ENCODE results near the gene SOCS3.

The SOCS3 gene

GRCh38 chr17:78322858-78323455, 36.9 kb downstream of the SOCS3 start:
- no peak overlapping the region for H3K4me3 ChIP-seq (ENCODE audit: low read length)
- H3K9ac ChIP-seq (ENCODE audit: low read length) = peak overlapping the region; percentile 89
- no peaks in the 10 kb centered on the region for H3K36me3 ChIP-seq (ENCODE audit: control insufficient read depth, insufficient read depth, low read length, severe bottlenecking)
- no peaks in the 10 kb centered on the region for H3K9me3 ChIP-seq (ENCODE audit: control insufficient read depth, low read length)
- no peaks in the 10 kb centered on the region for H3K27me3 ChIP-seq (replicated peaks; ENCODE audit: control insufficient read depth, insufficient read depth, low read length)
- DNase-seq (ENCODE audit: low read depth) = no peak
- peaks cover 44% of the 10 kb centered on the region for H3K4me1 ChIP-seq (ENCODE audit: control insufficient read depth, insufficient read depth, low read length)

DNA sequence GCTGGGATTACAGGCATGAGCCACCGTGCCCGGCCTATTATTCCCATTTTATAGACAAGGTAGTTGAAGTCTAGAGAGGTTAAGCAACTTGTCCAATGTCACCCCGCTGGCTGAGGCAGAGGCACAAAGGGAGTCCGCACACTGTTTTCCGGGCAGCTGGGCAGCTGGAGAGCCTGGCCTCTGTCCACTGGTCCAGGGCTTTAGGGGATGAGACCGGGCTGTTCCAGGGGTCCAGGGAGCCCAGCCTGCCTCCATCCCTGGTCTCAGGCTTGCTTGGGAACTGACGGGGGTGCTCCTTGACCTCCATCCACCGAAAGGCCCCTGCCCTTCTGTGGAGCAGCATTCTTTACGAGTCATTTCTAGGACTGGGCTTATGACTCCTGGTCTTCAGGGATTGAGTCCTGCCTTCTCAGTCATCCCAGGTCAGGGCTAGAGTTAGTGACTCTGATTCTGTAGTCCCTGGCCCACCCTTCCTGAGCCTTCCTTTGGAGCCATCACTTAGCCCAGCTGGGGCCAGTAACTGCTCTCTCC, 37.5 kb downstream of the SOCS3 start:
- peak; percentile 10 for DNase-seq (ENCODE audit: low read depth)
- peak overlapping the region; percentile 89 for H3K9ac ChIP-seq (ENCODE audit: low read length)
- no peak overlapping the region for H3K4me3 ChIP-seq (ENCODE audit: low read length)
- peaks cover 47% of the 10 kb centered on the region for H3K4me1 ChIP-seq (ENCODE audit: control insufficient read depth, insufficient read depth, low read length)
- no peaks in the 10 kb centered on the region for H3K9me3 ChIP-seq (ENCODE audit: control insufficient read depth, low read length)
- no peaks in the 10 kb centered on the region for H3K27me3 ChIP-seq (replicated peaks; ENCODE audit: control insufficient read depth, insufficient read depth, low read length)
- H3K36me3 ChIP-seq (ENCODE audit: control insufficient read depth, insufficient read depth, low read length, severe bottlenecking) = no peaks in the 10 kb centered on the region

- no peak for DNase-seq (ENCODE audit: low read depth)
- H3K27me3 ChIP-seq (replicated peaks; ENCODE audit: control insufficient read depth, insufficient read depth, low read length) = no peaks in the 10 kb centered on the region
- H3K4me3 ChIP-seq (ENCODE audit: low read length) = no peak overlapping the region
- H3K9me3 ChIP-seq (ENCODE audit: control insufficient read depth, low read length) = no peaks in the 10 kb centered on the region
- H3K9ac ChIP-seq (ENCODE audit: low read length) = no peak overlapping the region
- H3K36me3 ChIP-seq (ENCODE audit: control insufficient read depth, insufficient read depth, low read length, severe bottlenecking) = no peaks in the 10 kb centered on the region
- H3K4me1 ChIP-seq (ENCODE audit: control insufficient read depth, insufficient read depth, low read length) = peaks cover 48% of the 10 kb centered on the region
These were observed 41.0 kb downstream of the SOCS3 start for GRCh38 chr17:78318843-78319242.

GRCh38 chr17:78318407-78318806, 41.5 kb downstream of the SOCS3 start:
- DNase-seq (ENCODE audit: low read depth) = no peak
- no peak overlapping the region for H3K9ac ChIP-seq (ENCODE audit: low read length)

GRCh38 chr17:78317794-78318400, 42.0 kb downstream of the SOCS3 start:
- peaks cover 43% of the 10 kb centered on the region for H3K4me1 ChIP-seq (ENCODE audit: control insufficient read depth, insufficient read depth, low read length)
- no peaks in the 10 kb centered on the region for H3K27me3 ChIP-seq (replicated peaks; ENCODE audit: control insufficient read depth, insufficient read depth, low read length)
- H3K4me3 ChIP-seq (ENCODE audit: low read length) = no peak overlapping the region
- DNase-seq (ENCODE audit: low read depth) = no peak
- H3K36me3 ChIP-seq (ENCODE audit: control insufficient read depth, insufficient read depth, low read length, severe bottlenecking) = no peaks in the 10 kb centered on the region
- no peak overlapping the region for H3K9ac ChIP-seq (ENCODE audit: low read length)
- no peaks in the 10 kb centered on the region for H3K9me3 ChIP-seq (ENCODE audit: control insufficient read depth, low read length)

More at GRCh38 chr17:78318407-78318806, 41.5 kb downstream of the SOCS3 start:
- no peaks in the 10 kb centered on the region for H3K9me3 ChIP-seq (ENCODE audit: control insufficient read depth, low read length)
- no peak overlapping the region for H3K4me3 ChIP-seq (ENCODE audit: low read length)
- H3K4me1 ChIP-seq (ENCODE audit: control insufficient read depth, insufficient read depth, low read length) = peaks cover 48% of the 10 kb centered on the region
- no peaks in the 10 kb centered on the region for H3K36me3 ChIP-seq (ENCODE audit: control insufficient read depth, insufficient read depth, low read length, severe bottlenecking)
- no peaks in the 10 kb centered on the region for H3K27me3 ChIP-seq (replicated peaks; ENCODE audit: control insufficient read depth, insufficient read depth, low read length)

DNA sequence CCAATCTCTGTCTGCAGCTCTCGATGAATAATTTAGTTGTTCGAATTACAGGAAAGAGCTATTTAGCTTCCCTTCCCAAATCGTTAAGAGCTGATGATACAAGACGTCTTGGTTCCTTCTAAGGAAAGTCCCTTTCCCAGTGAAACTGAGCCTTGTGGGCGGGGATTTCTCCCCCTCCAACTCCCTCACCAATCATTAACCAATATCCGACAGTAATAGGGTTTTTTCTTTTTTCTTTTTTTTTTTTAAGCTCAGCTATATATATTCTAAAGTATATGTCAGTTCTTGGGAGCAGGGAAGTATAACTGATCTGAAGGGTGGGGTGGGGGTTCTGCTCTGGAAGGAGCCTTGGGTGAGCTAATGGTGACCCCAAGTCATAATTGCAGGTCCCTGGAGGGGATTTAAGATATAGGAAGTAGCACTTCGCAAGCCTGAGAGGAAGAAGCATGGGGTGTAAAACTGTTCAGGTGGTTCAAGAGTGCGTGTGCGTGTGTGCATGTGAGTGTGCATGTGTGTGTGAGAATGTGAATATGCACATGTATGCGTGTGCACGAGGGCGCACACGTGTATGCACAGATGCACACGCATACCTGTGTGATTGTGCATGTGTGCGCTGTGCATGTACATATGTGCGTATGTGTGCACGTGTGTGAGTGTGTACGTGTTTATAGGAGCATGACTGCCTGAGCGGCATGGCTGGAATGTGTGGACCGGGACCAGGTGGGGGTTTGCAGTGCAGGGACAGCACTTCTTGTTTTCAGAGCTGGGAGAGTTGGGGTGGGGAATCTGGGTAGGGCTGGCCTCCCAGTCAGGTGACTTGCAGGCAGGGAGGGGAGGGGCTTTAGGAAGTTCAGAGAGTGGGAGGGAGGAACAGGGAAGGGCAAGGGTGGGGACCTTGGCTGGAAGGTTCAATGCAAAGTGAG, 42.7 kb downstream of the SOCS3 start:
- Histone ChIP-seq H3K9ac (ENCODE audit: low read length) (peak overlapping the region; percentile 87), H3K36me3 (ENCODE audit: control insufficient read depth, insufficient read depth, low read length, severe bottlenecking) (no peaks in the 10 kb centered on the region), H3K27me3 (replicated peaks; ENCODE audit: control insufficient read depth, insufficient read depth, low read length) (no peaks in the 10 kb centered on the region), H3K4me1 (ENCODE audit: control insufficient read depth, insufficient read depth, low read length) (peaks cover 35% of the 10 kb centered on the region), H3K4me3 (ENCODE audit: low read length) (peak overlapping the region; percentile 54), H3K9me3 (ENCODE audit: control insufficient read depth, low read length) (no peaks in the 10 kb centered on the region)
- peak; percentile 59 for DNase-seq (ENCODE audit: low read depth)

DNA sequence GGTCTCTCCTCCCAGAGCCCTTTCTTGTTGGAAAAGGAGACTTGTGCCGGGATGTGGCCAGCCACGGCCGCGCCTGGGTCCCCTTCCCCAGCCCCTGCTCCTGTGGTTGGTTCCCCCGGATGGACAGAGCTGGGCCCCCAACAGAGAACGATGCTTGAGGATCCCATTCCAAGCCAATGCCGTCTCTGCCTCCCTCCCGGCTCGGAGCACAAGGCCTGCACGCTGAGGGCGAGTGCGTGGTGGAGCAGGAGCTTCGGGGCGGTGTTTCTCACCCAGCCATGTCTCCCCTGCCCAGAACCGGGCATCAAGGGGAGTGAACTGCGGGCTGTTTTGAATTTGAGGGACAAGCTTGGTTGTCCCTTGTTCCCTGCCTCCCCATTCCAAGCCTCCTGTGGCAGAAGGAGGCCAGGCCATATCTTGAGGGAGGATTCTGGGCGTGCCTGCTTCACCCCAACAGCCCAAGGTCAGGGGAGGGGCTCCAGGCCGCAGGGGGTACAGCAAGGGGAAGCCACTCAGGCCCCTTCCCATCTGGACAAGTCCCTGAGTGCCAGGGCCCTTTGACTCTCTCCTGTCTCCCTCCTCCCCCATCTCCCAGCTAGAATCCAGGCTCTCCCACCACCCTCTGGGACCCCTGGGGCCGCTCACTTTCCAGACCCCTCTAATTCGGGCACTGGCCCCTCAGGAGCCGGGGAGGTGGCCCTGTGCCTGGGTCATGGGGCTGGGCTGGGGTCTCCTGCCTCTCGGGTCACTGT, 43.6 kb downstream of the SOCS3 start:
- peak overlapping the region; percentile 87 for H3K9ac ChIP-seq (ENCODE audit: low read length)
- peak; percentile 29 for DNase-seq (ENCODE audit: low read depth)
- peak overlapping the region; percentile 54 for H3K4me3 ChIP-seq (ENCODE audit: low read length)
- H3K4me1 ChIP-seq (ENCODE audit: control insufficient read depth, insufficient read depth, low read length) = peaks cover 35% of the 10 kb centered on the region
- no peaks in the 10 kb centered on the region for H3K9me3 ChIP-seq (ENCODE audit: control insufficient read depth, low read length)
- no peaks in the 10 kb centered on the region for H3K36me3 ChIP-seq (ENCODE audit: control insufficient read depth, insufficient read depth, low read length, severe bottlenecking)
- H3K27me3 ChIP-seq (replicated peaks; ENCODE audit: control insufficient read depth, insufficient read depth, low read length) = no peaks in the 10 kb centered on the region

DNA sequence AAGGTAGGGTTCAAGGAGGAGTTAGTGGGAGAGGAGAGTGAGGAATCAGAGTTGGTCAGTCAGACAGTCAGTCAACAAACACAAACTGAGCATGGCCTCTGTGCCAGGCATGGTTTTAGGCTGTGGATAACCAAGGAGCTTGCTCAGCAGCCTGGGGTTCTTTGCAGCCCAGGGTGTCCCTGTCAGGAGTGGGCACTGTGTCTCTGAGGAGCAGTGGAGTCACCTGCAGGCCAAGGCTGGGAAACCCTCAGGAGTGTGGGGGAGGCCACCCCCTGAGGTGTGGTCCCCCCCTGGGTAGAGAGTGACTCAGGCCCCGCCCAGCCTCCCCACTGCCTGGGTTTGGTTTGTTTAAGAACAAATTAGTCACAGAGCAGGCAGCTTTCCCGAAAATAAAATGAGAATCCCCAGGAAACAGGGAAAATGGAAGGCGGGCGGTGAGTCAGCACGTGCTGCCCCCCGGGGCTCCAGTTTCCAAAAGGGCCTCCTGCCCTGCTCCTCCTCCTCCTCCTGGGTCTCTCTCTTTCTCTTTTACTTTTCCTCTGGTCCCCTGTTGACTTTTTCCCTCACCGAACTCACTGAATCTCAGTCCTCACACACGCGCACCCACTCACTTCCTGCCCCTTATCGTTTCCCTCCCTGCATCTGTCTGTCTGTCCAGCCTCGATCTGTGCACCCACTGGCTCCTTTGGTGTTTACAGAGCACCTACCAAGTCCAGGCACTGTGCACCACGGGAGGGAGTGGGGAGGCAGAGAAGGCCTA, 44.3 kb downstream of the SOCS3 start:
- peak overlapping the region; percentile 54 for H3K4me3 ChIP-seq (ENCODE audit: low read length)
- H3K36me3 ChIP-seq (ENCODE audit: control insufficient read depth, insufficient read depth, low read length, severe bottlenecking) = no peaks in the 10 kb centered on the region
- H3K9ac ChIP-seq (ENCODE audit: low read length) = peak overlapping the region; percentile 87
- no peaks in the 10 kb centered on the region for H3K27me3 ChIP-seq (replicated peaks; ENCODE audit: control insufficient read depth, insufficient read depth, low read length)
- peak; percentile 91 for DNase-seq (ENCODE audit: low read depth)
- no peaks in the 10 kb centered on the region for H3K9me3 ChIP-seq (ENCODE audit: control insufficient read depth, low read length)
- H3K4me1 ChIP-seq (ENCODE audit: control insufficient read depth, insufficient read depth, low read length) = peaks cover 35% of the 10 kb centered on the region

DNA sequence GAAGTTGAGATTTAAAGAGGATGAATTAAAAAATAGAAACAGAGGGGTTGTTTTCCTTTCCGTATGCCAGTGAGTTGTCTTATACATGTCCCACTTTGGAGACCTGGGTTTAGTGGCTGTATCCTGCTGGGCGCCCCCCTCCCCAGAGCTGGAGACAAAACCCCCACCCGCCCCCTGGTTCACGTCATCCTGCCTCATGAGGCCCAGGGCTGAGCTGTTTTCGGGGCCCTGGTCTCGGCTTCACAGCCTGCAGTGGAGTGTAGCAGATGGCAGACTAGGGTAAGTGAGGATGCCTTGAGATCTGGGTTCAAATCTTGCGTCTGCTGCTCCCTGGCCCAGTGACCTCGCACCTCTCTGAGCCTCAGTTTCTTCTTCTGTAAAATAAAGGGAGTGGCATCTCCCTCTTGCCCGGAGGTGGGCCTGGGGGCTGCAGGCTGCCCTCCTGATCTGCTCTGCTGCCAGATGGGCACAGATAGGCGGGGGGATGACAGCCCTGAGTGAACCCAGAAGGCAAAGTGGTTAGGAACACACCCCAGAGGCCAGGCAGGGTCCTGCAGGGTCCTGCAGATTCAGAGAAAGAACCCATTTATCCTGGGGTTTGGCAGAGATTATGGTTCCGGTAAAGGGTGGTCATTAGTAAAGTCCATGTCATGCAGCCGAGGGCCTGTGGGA, 45.1 kb downstream of the SOCS3 start:
- H3K27me3 ChIP-seq (replicated peaks; ENCODE audit: control insufficient read depth, insufficient read depth, low read length) = no peaks in the 10 kb centered on the region
- no peak overlapping the region for H3K4me3 ChIP-seq (ENCODE audit: low read length)
- no peaks in the 10 kb centered on the region for H3K36me3 ChIP-seq (ENCODE audit: control insufficient read depth, insufficient read depth, low read length, severe bottlenecking)
- DNase-seq (ENCODE audit: low read depth) = no peak
- peaks cover 35% of the 10 kb centered on the region for H3K4me1 ChIP-seq (ENCODE audit: control insufficient read depth, insufficient read depth, low read length)
- H3K9me3 ChIP-seq (ENCODE audit: control insufficient read depth, low read length) = no peaks in the 10 kb centered on the region
- peak overlapping the region; percentile 87 for H3K9ac ChIP-seq (ENCODE audit: low read length)

Data from adipocyte (in vitro differentiated cells).